Fibroblast of lung (primary cell): ENCODE measurements around the gene CACNA2D3. TPM values are rescaled to one million over a fixed set of nuclear protein-coding genes. Genes with fewer than 3 reads are reported as not detected.

Experiments
- DNase-seq, 2 donors: peaks; one replicate each; pipeline versions ENCODE4 v3.0.0 to v3.0.0-alpha.2; 2010; ENCODE audit warnings: low read depth in 2 of 2
- H2AFZ ChIP-seq: 2 replicates; pipeline ENCODE4 v1.5.1; 2012; ENCODE audit warnings: low read length, control low read depth, inconsistent platforms
- H3K27ac ChIP-seq: 2 replicates; pipeline ENCODE4 v1.5.1; 2011; ENCODE audit warnings: low read length, control low read depth; ENCODE audit not compliant: insufficient read depth
- H3K27me3 ChIP-seq: 2 replicates; pipeline ENCODE4 v1.5.1; 2011; ENCODE audit warnings: mild to moderate bottlenecking, low read length; ENCODE audit not compliant: control insufficient read depth, insufficient read depth
- H3K36me3 ChIP-seq: 2 replicates; pipeline ENCODE4 v1.5.1; 2011; ENCODE audit warnings: low read length; ENCODE audit not compliant: control insufficient read depth, insufficient read depth
- H3K4me1 ChIP-seq: 2 replicates; pipeline ENCODE4 v1.5.1; 2011; ENCODE audit warnings: low read length; ENCODE audit not compliant: control insufficient read depth, insufficient read depth; ENCODE audit errors: extremely low read depth
- H3K4me2 ChIP-seq: 2 replicates; pipeline ENCODE4 v1.5.1; 2011; ENCODE audit warnings: low read length, control low read depth; ENCODE audit not compliant: insufficient read depth; ENCODE audit errors: extremely low read depth
- H3K4me3 ChIP-seq, 4 experiments: fragments of 200-600 bp in 1 of 4; sonication (generic) in 1 of 4; replicated peaks in 1 of 4; 2 replicates each; pipeline ENCODE4 v1.5.1; 2011 to 2016; ENCODE audit warnings: low read length in 4 of 4, low read depth in 3 of 4, mild to moderate bottlenecking in 3 of 4, control low read depth in 2 of 4, inconsistent platforms in 1 of 4, mixed read lengths in 1 of 4; ENCODE audit not compliant: insufficient read depth in 1 of 4; ENCODE audit errors: control extremely low read depth in 1 of 4
- H3K79me2 ChIP-seq: 2 replicates; pipeline ENCODE4 v1.5.1; 2012; ENCODE audit warnings: mild to moderate bottlenecking, low read length, inconsistent platforms; ENCODE audit not compliant: control insufficient read depth, insufficient read depth
- H3K9ac ChIP-seq: 2 replicates; pipeline ENCODE4 v1.5.1; 2011; ENCODE audit warnings: mild to moderate bottlenecking, low read length, control low read depth; ENCODE audit not compliant: insufficient read depth
- H3K9me3 ChIP-seq: 2 replicates; pipeline ENCODE4 v1.5.1; 2012; ENCODE audit warnings: low read depth, low read length; ENCODE audit not compliant: control insufficient read depth, insufficient read depth
- H4K20me1 ChIP-seq: 2 replicates; pipeline ENCODE4 v1.5.1; 2011; ENCODE audit warnings: low read length; ENCODE audit not compliant: control insufficient read depth, insufficient read depth; ENCODE audit errors: extremely low read depth
- CTCF ChIP-seq, 2 donors: IDR thresholded peaks in 1 of 2; conservative IDR thresholded peaks in 1 of 2; 1 replicate in 1 of 2; 2 replicates in 1 of 2; pipeline ENCODE4 v1.5.1; 2011 to 2012; ENCODE audit warnings: low read length in 2 of 2, control low read depth in 1 of 2, inconsistent platforms in 1 of 2, low read depth in 1 of 2, mild to moderate bottlenecking in 1 of 2
- EZH2 ChIP-seq: IDR thresholded peaks from 2 replicates; pipeline ENCODE4 v1.5.1; 2012; ENCODE audit warnings: low read length, control low read depth, mild to moderate bottlenecking; ENCODE audit errors: missing control alignments
- polyA plus RNA-seq, 2 donors: library from polyadenylated mRNA; depleted of rRNA in 1 of 2; stranded (reverse) in 1 of 2; unstranded in 1 of 2; fragments of >200 nt; gene quantifications; 2 replicates each; pipeline ENCODE4 v1.2.1, GENCODE V29; 2011 to 2012; ENCODE audit warnings: missing spikeins in 1 of 2
- total RNA-seq: library from RNA; depleted of rRNA; stranded (reverse); fragments of >200 nt; gene quantifications from 2 replicates; pipeline ENCODE4 v1.2.1, GENCODE V29; 2014

CACNA2D3 gene
- total and polyA plus RNA-seq, 2 donors (not counting 1 experiment from before 2014, with no cell fraction given): 1.8 to 11.5 TPM

DNA sequence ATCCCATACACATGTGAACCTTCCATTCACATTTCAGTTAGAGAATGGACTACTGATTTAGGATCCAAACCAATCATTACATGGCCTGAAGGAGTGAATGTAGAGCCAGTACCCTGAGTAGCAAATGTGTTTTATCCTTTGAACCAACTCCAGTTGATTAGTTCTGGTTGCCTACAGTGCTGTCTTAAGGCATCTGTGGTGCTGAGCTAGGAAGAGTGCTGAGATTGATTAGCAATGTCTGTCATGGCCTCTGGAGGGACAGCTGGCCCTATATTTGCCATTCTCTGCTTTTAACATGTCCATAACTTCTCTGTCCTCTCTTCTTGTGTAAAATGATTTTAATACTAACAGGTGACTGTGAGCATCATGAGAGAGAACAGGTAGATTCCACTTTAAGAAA, 794.4 kb downstream of the CACNA2D3 start:
- Histone ChIP-seq H3K4me1 (peaks cover 3% of the 10 kb centered on the region), H3K36me3 (no peaks in the 10 kb centered on the region), H4K20me1 (no peaks in the 10 kb centered on the region), H3K9me3 (no peaks in the 10 kb centered on the region), H2AFZ (no peak overlapping the region), H3K79me2 (no peaks in the 10 kb centered on the region), H3K27me3 (no peaks in the 10 kb centered on the region), H3K4me2 (no peak overlapping the region), H3K27ac (no peak overlapping the region), H3K9ac (no peak overlapping the region), H3K4me3 (no peak overlapping the region)
- DNase-seq: peak in 1 of 2 donors; percentile 13
- TF ChIP-seq EZH2 (no peak), CTCF (conservative IDR thresholded peaks at IDR 0.05 in 1 of 2, IDR thresholded peaks at IDR 0.05 in 1 of 2; ENCODE audit: low read depth in 1 of 2, low read length in 2 of 2) (no peak)

GRCh38 chr3:54917174-54917573, 794.8 kb downstream of the CACNA2D3 start:
- Histone ChIP-seq H3K27ac (no peak overlapping the region), H4K20me1 (no peaks in the 10 kb centered on the region), H3K27me3 (no peaks in the 10 kb centered on the region), H3K4me3 (no peak overlapping the region), H3K4me1 (peaks cover 3% of the 10 kb centered on the region), H3K79me2 (no peaks in the 10 kb centered on the region), H3K9me3 (no peaks in the 10 kb centered on the region), H2AFZ (no peak overlapping the region), H3K36me3 (no peaks in the 10 kb centered on the region), H3K4me2 (no peak overlapping the region), H3K9ac (no peak overlapping the region)
- TF ChIP-seq CTCF (conservative IDR thresholded peaks at IDR 0.05 in 1 of 2, IDR thresholded peaks at IDR 0.05 in 1 of 2; ENCODE audit: low read depth in 1 of 2, low read length in 2 of 2) (no peak), EZH2 (no peak)
- DNase-seq: peak in 1 of 2 donors; percentile 72

- H2AFZ ChIP-seq: no peak overlapping the region
- DNase-seq: peak in 1 of 2 donors; percentile 43
- no peaks in the 10 kb centered on the region for H3K9me3 ChIP-seq
- H3K4me3 ChIP-seq: no peak overlapping the region
- H3K27me3 ChIP-seq: no peaks in the 10 kb centered on the region
- H3K27ac ChIP-seq: no peak overlapping the region
- no peaks in the 10 kb centered on the region for H4K20me1 ChIP-seq
- no peak for TF ChIP-seq CTCF (conservative IDR thresholded peaks at IDR 0.05 in 1 of 2, IDR thresholded peaks at IDR 0.05 in 1 of 2; ENCODE audit: low read depth in 1 of 2, low read length in 2 of 2)
- TF ChIP-seq EZH2: no peak
- H3K4me2 ChIP-seq: no peak overlapping the region
- H3K36me3 ChIP-seq: no peaks in the 10 kb centered on the region
- H3K4me1 ChIP-seq: peaks cover 3% of the 10 kb centered on the region
- no peak overlapping the region for H3K9ac ChIP-seq
- H3K79me2 ChIP-seq: no peaks in the 10 kb centered on the region
These were observed 795.5 kb downstream of the CACNA2D3 start for GRCh38 chr3:54917862-54918261.
